MM.1S (cell line): Measurements from ENCODE around the gene CELA1.
A peak's percentile ranks its signal among the peaks of the same experiment; 100 is the strongest.

Experiments
- DNase-seq: peaks from one replicate; pipeline ENCODE4 v3.0.0-alpha.2; 2015
- H2AFZ ChIP-seq: fragments of 300-600 bp; sonication (generic); 2 replicates; pipeline ENCODE4 v1.6.0; 2016; ENCODE audit warnings: antibody characterized with exemption, low read length
- H3F3A ChIP-seq: fragments of 300-600 bp; sonication (generic); 2 replicates; pipeline ENCODE4 v1.6.1; 2016; ENCODE audit warnings: mild to moderate bottlenecking, antibody characterized with exemption, low read length, moderate library complexity, mixed read lengths; ENCODE audit not compliant: insufficient read depth
- H3K27ac ChIP-seq: fragments of 300-600 bp; sonication (generic); 2 replicates; pipeline ENCODE4 v1.5.1; 2016; ENCODE audit warnings: mild to moderate bottlenecking, low read length
- H3K27me3 ChIP-seq: fragments of 300-600 bp; sonication (generic); replicated peaks from 2 replicates; pipeline ENCODE4 v1.6.0; 2016; ENCODE audit warnings: low read length; ENCODE audit not compliant: insufficient read depth
- H3K36me3 ChIP-seq: fragments of 300-600 bp; sonication (generic); replicated peaks from 2 replicates; pipeline ENCODE4 v1.6.1; 2016; ENCODE audit warnings: mild to moderate bottlenecking, low read length, mixed read lengths; ENCODE audit not compliant: insufficient read depth
- H3K4me1 ChIP-seq: fragments of 300-600 bp; sonication (generic); 2 replicates; pipeline ENCODE4 v1.6.1; 2016; ENCODE audit warnings: low read length, mixed read lengths
- H3K4me2 ChIP-seq: fragments of 300-600 bp; sonication (generic); 2 replicates; pipeline ENCODE4 v1.6.0; 2016; ENCODE audit warnings: low read depth, low read length
- H3K4me3 ChIP-seq: fragments of 300-600 bp; sonication (generic); 2 replicates; pipeline ENCODE4 v1.5.1; 2016; ENCODE audit warnings: low read length, mixed read lengths
- H3K79me2 ChIP-seq: fragments of 300-600 bp; sonication (generic); 2 replicates; pipeline ENCODE4 v1.6.1; 2016; ENCODE audit warnings: mixed run types, low read length, mixed read lengths
- H3K9ac ChIP-seq: fragments of 300-600 bp; sonication (generic); 2 replicates; pipeline ENCODE4 v1.6.1; 2016; ENCODE audit warnings: low read length, mixed read lengths
- H3K9me2 ChIP-seq: fragments of 300-600 bp; sonication (generic); replicated peaks from 2 replicates; pipeline ENCODE4 v1.6.1; 2016; ENCODE audit warnings: mild to moderate bottlenecking, low read length, mixed read lengths; ENCODE audit not compliant: insufficient read depth
- H3K9me3 ChIP-seq: fragments of 300-600 bp; sonication (generic); replicated peaks from 2 replicates; pipeline ENCODE4 v1.6.1; 2016; ENCODE audit warnings: mild to moderate bottlenecking, low read length, mixed read lengths; ENCODE audit not compliant: insufficient read depth
- H4K20me1 ChIP-seq: fragments of 300-600 bp; sonication (generic); 2 replicates; pipeline ENCODE4 v1.6.1; 2016; ENCODE audit warnings: mild to moderate bottlenecking, low read length, moderate library complexity, mixed read lengths; ENCODE audit not compliant: insufficient read depth
- CTCF ChIP-seq: fragments of 300-600 bp; sonication (generic); IDR thresholded peaks from 2 replicates; pipeline ENCODE4 v1.5.1; 2016; ENCODE audit warnings: antibody characterized with exemption, low read length, mixed read lengths
- EZH2 ChIP-seq: fragments of 300-600 bp; sonication (generic); optimal IDR thresholded peaks from 2 replicates; pipeline ENCODE3; 2017; ENCODE audit warnings: low read depth, mild to moderate bottlenecking, antibody characterized with exemption, low read length, mixed read lengths
- EZH2phosphoT487 ChIP-seq: fragments of 300-600 bp; sonication (generic); IDR thresholded peaks from 2 replicates; pipeline ENCODE4 v1.6.1; 2018; ENCODE audit warnings: antibody characterized with exemption, low read length

Gene CELA1

GRCh38 chr12:51346581-51346980 lies at the start of gene CELA1:
Gene CELA1, minus strand, starts transcription at chr12:51346679. Its CDS starts 41 bp downstream, at chr12:51346638.
- Histone ChIP-seq H3K4me3 (no peak within 1 kb of the TSS), H3K9me3 (no peaks in the 10 kb centered on the region), H3K79me2 (no peaks in the 10 kb centered on the region), H3K4me2 (no peak within 1 kb of the TSS), H3K9me2 (no peaks in the 10 kb centered on the region), H3K9ac (no peak within 1 kb of the TSS), H3K27me3 (no peaks in the 10 kb centered on the region), H3K27ac (no peak within 1 kb of the TSS), H3F3A (no peaks in the 10 kb centered on the region), H2AFZ (no peak within 1 kb of the TSS), H4K20me1 (no peaks in the 10 kb centered on the region), H3K36me3 (no peaks in the 10 kb centered on the region), H3K4me1 (no peaks in the 10 kb centered on the region)
- TF ChIP-seq EZH2phosphoT487: no peak
- TF ChIP-seq EZH2: no peak
- TF ChIP-seq CTCF: no peak
- no peak for DNase-seq

GRCh38 chr12:51395283-51396230 lies 49.1 kb upstream of the CELA1 start:
- Histone ChIP-seq H3K9ac (no peak overlapping the region), H3K79me2 (no peaks in the 10 kb centered on the region), H3K36me3 (no peaks in the 10 kb centered on the region), H3K4me2 (peak overlapping the region; percentile 25; the same call in 1 of the 2 replicates), H3K4me1 (peaks cover 6% of the 10 kb centered on the region), H3K9me3 (no peaks in the 10 kb centered on the region), H3F3A (peaks cover 9% of the 10 kb centered on the region), H3K4me3 (no peak overlapping the region), H3K27ac (no peak overlapping the region), H4K20me1 (no peaks in the 10 kb centered on the region), H2AFZ (no peak overlapping the region), H3K27me3 (no peaks in the 10 kb centered on the region; the same call in 1 of the 2 replicates), H3K9me2 (no peaks in the 10 kb centered on the region)
- DNase-seq: no peak
- TF ChIP-seq EZH2phosphoT487 (no peak), EZH2 (no peak), CTCF (no peak)

DNA sequence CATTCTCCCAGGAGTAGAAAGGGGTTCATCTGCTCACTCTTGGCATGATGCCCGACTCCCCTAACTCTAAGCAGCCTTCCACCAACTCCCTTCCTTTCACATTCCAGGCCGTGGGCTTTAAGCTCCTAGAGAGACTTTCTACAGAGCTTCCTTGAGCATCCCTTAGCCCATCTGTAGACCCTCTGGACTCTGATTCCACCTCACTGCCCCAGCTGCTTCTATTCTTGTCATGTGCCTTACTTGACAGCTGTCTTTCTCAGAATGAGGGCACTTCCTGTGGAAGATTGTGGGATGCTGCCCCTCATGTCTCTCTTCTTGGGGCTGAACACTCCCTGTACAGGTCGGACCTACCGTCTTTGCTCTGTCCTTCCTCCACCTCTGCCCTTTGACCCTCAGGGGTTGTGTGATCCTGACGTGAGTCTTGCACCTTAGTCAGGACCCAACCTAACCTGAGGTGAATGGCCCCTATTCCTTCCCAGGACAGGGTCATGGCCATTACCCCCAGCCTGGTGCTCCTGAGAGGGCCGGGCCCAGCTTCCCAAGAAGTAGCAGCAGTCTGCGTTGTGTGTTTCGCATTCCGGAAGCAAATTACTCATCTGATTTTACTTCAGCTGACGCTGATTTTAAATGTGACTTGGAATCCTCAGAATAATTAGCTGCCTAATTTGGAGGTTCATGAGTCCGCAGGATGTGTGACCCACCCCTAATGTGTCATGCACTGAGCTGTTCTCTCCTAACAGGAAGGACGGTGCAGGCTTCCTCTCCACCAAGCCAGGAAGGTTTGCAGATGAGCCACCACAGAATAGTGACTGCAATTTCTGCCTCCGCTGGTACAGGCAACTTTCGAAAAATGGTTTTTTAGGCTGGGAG lies 47.4 kb upstream of the CELA1 start:
- H3F3A ChIP-seq: peaks cover 9% of the 10 kb centered on the region
- H3K9ac ChIP-seq: no peak overlapping the region
- H3K79me2 ChIP-seq: no peaks in the 10 kb centered on the region
- H3K4me1 ChIP-seq: peaks cover 6% of the 10 kb centered on the region
- TF ChIP-seq CTCF (no peak), EZH2 (no peak), EZH2phosphoT487 (no peak)
- H3K36me3 ChIP-seq: no peaks in the 10 kb centered on the region
- no peaks in the 10 kb centered on the region for H4K20me1 ChIP-seq
- H3K27me3 ChIP-seq: no peaks in the 10 kb centered on the region; the same call in 1 of the 2 replicates
- H3K27ac ChIP-seq: no peak overlapping the region
- H3K9me3 ChIP-seq: no peaks in the 10 kb centered on the region
- H3K9me2 ChIP-seq: no peaks in the 10 kb centered on the region
- H3K4me2 ChIP-seq: no peak overlapping the region
- H3K4me3 ChIP-seq: no peak overlapping the region
- DNase-seq: no peak
- no peak overlapping the region for H2AFZ ChIP-seq
